ENCODE data around the gene SHC2.

SHC2 gene

GRCh38 chr19:367561-367960 lies 93.3 kb downstream of the SHC2 start:
- Histone ChIP-seq H3K4me1 (ENCODE audit: control insufficient read depth, insufficient read depth, low read length) (no peaks in the 10 kb centered on the region), H3K27ac (ENCODE audit: extremely low read depth, low read depth, low read length) (no peak overlapping the region), H3K36me3 (ENCODE audit: control insufficient read depth in 2 of 2, insufficient read depth in 1 of 2, low read length in 2 of 2) (no peaks in the 10 kb centered on the region), H3K9me3 (ENCODE audit: control insufficient read depth, insufficient read depth, low read depth, low read length) (no peaks in the 10 kb centered on the region), H3K4me3 (ENCODE audit: low read depth, low read length) (no peak overlapping the region)
- TF ChIP-seq ZNF48 (tag by site-specific recombination; IDR thresholded peaks at IDR 0.05): no peak
- TF ChIP-seq ZEB2 (tag by site-specific recombination; IDR thresholded peaks at IDR 0.05): no peak
- TF ChIP-seq ZNF791 (tag by site-specific recombination; IDR thresholded peaks at IDR 0.05): no peak
- no peak for TF ChIP-seq ZNF560 (tag by site-specific recombination; IDR thresholded peaks at IDR 0.05; ENCODE audit: borderline replicate concordance)
- TF ChIP-seq ZNF10 (tag by site-specific recombination; IDR thresholded peaks at IDR 0.05): no peak
- no peak for TF ChIP-seq ZNF585B (tag by site-specific recombination; IDR thresholded peaks at IDR 0.05)
- TF ChIP-seq KLF1 (tag by site-specific recombination; IDR thresholded peaks at IDR 0.05): no peak
- no peak for TF ChIP-seq ZFHX2 (tag by site-specific recombination; conservative IDR thresholded peaks at IDR 0.05)
- TF ChIP-seq ZNF140 (tag by site-specific recombination; IDR thresholded peaks at IDR 0.05): no peak
- no peak for TF ChIP-seq BCL11A (tag by site-specific recombination; IDR thresholded peaks at IDR 0.05; ENCODE audit: low read depth)
- CTCF ChIA-PET: interaction anchor here (0.9 to 1.6 kb wide), 2 partner anchors 23 to 143 kb away, joined by 3 read pairs; partner anchors contain the start of gene MIER2
- POLR2A ChIA-PET: no interaction called here

GRCh38 chr19:366951-367350 lies 93.9 kb downstream of the SHC2 start:
- no peaks in the 10 kb centered on the region for H3K36me3 ChIP-seq (ENCODE audit: control insufficient read depth in 2 of 2, insufficient read depth in 1 of 2, low read length in 2 of 2)
- no peak overlapping the region for H3K27ac ChIP-seq (ENCODE audit: extremely low read depth, low read depth, low read length)
- no peaks in the 10 kb centered on the region for H3K4me1 ChIP-seq (ENCODE audit: control insufficient read depth, insufficient read depth, low read length)
- TF ChIP-seq ZNF174 (tag by site-specific recombination; IDR thresholded peaks at IDR 0.05) (no peak), BCL11B (tag by site-specific recombination; IDR thresholded peaks at IDR 0.05; ENCODE audit: low read depth) (no peak), ZNF274 (IDR thresholded peaks at IDR 0.05; ENCODE audit: low read length) (no peak), ZNF274 (tag by site-specific recombination; IDR thresholded peaks at IDR 0.05; ENCODE audit: borderline replicate concordance) (no peak), ZFP3 (tag by site-specific recombination; IDR thresholded peaks at IDR 0.05; ENCODE audit: low read depth) (no peak), ZNF692 (tag by site-specific recombination; IDR thresholded peaks at IDR 0.05) (no peak), ZNF202 (tag by site-specific recombination; IDR thresholded peaks at IDR 0.05; ENCODE audit: borderline replicate concordance) (no peak), ZNF704 (tag by site-specific recombination; IDR thresholded peaks at IDR 0.05) (no peak), ZNF121 (tag by site-specific recombination; IDR thresholded peaks at IDR 0.05) (no peak), TCF7L2 (IDR thresholded peaks at IDR 0.05; ENCODE audit: borderline replicate concordance, low read depth, low read length) (no peak), ZBTB10 (tag by site-specific recombination; IDR thresholded peaks at IDR 0.05) (no peak), ZBTB21 (tag by site-specific recombination; IDR thresholded peaks at IDR 0.05) (no peak), SCRT1 (tag by site-specific recombination; IDR thresholded peaks at IDR 0.05; ENCODE audit: borderline replicate concordance) (no peak), ZFHX2 (tag by site-specific recombination; conservative IDR thresholded peaks at IDR 0.05) (no peak), KLF10 (tag by site-specific recombination; IDR thresholded peaks at IDR 0.05) (no peak), ZNF585B (tag by site-specific recombination; IDR thresholded peaks at IDR 0.05) (no peak)
- POLR2A ChIA-PET: no interaction called here
- CTCF ChIA-PET: interaction anchor here (0.5 to 0.9 kb wide), 2 partner anchors 17 to 144 kb away, joined by 3 read pairs; no protein-coding TSS in a partner anchor
- no peaks in the 10 kb centered on the region for H3K9me3 ChIP-seq (ENCODE audit: control insufficient read depth, insufficient read depth, low read depth, low read length)
- no peak overlapping the region for H3K4me3 ChIP-seq (ENCODE audit: low read depth, low read length)

Measured in HEK293 (cell line).